Breast epithelium (tissue), 4 donors: ENCODE data around the gene NR2E1. TPM values are rescaled to one million over a fixed set of nuclear protein-coding genes. Genes with fewer than 3 reads are reported as not detected.

ENCODE experiments used
- DNase-seq, 2 donors: peaks; one replicate each; pipeline ENCODE4 v3.0.0-alpha.2; 2019; ENCODE audit warnings: low spot score in 2 of 2
- H3K27ac ChIP-seq, 2 donors: fragments of 200-600 bp; sonication (generic) in 1 of 2; one replicate each; pipeline ENCODE4 v1.5.1; 2016 to 2019; ENCODE audit warnings: mild to moderate bottlenecking in 1 of 2
- H3K27me3 ChIP-seq, 2 donors: fragments of 200-600 bp; sonication (generic) in 1 of 2; one replicate each; pipeline versions ENCODE4 v1.5.1 to v1.6.0; 2017 to 2019; ENCODE audit warnings: control low read depth in 1 of 2, mild to moderate bottlenecking in 1 of 2
- H3K36me3 ChIP-seq: fragments of 200-600 bp; one replicate; pipeline ENCODE4 v1.5.1; 2019
- H3K4me1 ChIP-seq, 2 donors: fragments of 200-600 bp; sonication (generic); one replicate each; pipeline ENCODE4 v1.5.1; 2016 to 2019; ENCODE audit warnings: control low read depth in 1 of 2
- H3K4me3 ChIP-seq, 3 donors: fragments of 200-600 bp; sonication (generic); 1 replicate in 2 of 3; 2 replicates in 1 of 3; pipeline ENCODE4 v1.5.1; 2016 to 2019; ENCODE audit warnings: mild to moderate bottlenecking in 3 of 3, moderate library complexity in 2 of 3
- H3K9me3 ChIP-seq, 2 donors: fragments of 200-600 bp; sonication (generic) in 1 of 2; one replicate each; pipeline ENCODE4 v1.5.1; 2016 to 2019; ENCODE audit warnings: control low read depth in 1 of 2
- POLR2A ChIP-seq: fragments of 450-650 bp; IDR thresholded peaks from one replicate; pipeline ENCODE4 v1.6.1; 2016; ENCODE audit warnings: antibody characterized with exemption, mild to moderate bottlenecking, moderate library complexity
- POLR2AphosphoS5 ChIP-seq, 3 donors: sonication (generic); formaldehyde crosslinking; IDR thresholded peaks; one replicate each; pipeline ENCODE4 v1.6.1; 2017; ENCODE audit warnings: antibody characterized with exemption in 3 of 3
- intact Hi-C: fragments of 100-400 bp; cut with DNase I; formaldehyde crosslinking; loops from one replicate; pipeline ENCODE4 v1.15.1; 2023; ENCODE audit warnings: low total_unique reads
- total RNA-seq, 3 donors: library from RNA; depleted of rRNA; stranded (reverse); fragments of >200 nt; gene quantifications; one replicate each; pipeline ENCODE4 v1.1.0, GENCODE V29; 2016
- TF ChIP-seq, protein P1 (sequence below), 3 donors: fragments of 450-650 bp; IDR thresholded peaks; one replicate each; pipeline ENCODE4 v1.5.1; 2016 to 2017; ENCODE audit warnings: antibody characterized with exemption in 3 of 3, mild to moderate bottlenecking in 3 of 3, moderate library complexity in 3 of 3

Gene NR2E1
- total RNA-seq, 3 donors from 2014 or later: 0.33 TPM; not detected in 2

DNA sequence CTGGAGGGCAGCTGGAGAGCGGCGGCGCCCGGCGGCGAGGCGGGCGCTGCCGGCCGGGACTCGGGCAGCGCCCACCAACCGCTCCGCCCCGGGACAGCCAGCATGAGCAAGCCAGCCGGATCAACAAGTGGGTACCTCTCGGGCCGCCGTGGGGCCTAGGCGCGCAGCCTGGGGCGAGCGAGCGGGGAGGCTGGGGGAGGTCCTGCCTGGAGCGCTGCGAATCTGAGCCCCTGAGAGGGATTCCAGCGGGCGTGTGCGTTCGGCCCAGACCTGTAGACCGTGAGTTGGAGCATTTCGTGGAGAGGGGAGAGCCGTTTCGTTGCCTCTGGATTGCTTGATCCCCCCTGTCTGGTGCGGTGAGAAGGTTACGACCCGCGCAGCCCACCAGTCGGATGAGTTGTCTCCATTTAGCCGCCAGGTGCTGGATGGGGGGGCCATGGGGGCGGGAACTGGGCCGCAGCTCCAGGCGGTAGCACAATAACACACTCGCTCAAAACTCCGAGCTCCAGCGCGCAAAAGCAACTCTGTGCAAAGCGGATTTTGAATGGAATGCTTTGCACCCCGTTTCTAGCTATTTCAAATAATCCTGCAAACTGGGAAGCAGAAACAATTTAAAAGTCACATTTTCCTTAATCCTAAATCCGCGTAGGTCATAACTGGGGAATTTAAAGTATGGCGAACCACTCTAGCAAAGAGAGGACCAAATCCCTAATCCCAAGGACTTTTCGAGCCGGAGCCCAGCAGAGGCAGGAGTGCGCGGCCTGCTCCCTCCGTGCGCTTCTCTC lies 1.0 kb downstream of the NR2E1 start:
- Histone ChIP-seq H3K27ac (no peak overlapping the region), H3K9me3 (no peaks in the 10 kb centered on the region), H3K27me3 (peaks cover 13 to 96% of the 10 kb centered on the region in 2 donors), H3K36me3 (no peaks in the 10 kb centered on the region), H3K4me1 (peaks cover 11 to 37% of the 10 kb centered on the region in 2 donors), H3K4me3 (peak overlapping the region in 1 of 3 donors; percentile 52)
- TF ChIP-seq POLR2AphosphoS5 (IDR thresholded peaks at IDR 0.05) (no peak), POLR2A (no peak)
- TF ChIP-seq, protein P1, sequence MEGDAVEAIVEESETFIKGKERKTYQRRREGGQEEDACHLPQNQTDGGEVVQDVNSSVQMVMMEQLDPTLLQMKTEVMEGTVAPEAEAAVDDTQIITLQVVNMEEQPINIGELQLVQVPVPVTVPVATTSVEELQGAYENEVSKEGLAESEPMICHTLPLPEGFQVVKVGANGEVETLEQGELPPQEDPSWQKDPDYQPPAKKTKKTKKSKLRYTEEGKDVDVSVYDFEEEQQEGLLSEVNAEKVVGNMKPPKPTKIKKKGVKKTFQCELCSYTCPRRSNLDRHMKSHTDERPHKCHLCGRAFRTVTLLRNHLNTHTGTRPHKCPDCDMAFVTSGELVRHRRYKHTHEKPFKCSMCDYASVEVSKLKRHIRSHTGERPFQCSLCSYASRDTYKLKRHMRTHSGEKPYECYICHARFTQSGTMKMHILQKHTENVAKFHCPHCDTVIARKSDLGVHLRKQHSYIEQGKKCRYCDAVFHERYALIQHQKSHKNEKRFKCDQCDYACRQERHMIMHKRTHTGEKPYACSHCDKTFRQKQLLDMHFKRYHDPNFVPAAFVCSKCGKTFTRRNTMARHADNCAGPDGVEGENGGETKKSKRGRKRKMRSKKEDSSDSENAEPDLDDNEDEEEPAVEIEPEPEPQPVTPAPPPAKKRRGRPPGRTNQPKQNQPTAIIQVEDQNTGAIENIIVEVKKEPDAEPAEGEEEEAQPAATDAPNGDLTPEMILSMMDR (IDR thresholded peaks at IDR 0.05): no peak
- no peak for DNase-seq
- intact Hi-C loops: no loop called here

DNA sequence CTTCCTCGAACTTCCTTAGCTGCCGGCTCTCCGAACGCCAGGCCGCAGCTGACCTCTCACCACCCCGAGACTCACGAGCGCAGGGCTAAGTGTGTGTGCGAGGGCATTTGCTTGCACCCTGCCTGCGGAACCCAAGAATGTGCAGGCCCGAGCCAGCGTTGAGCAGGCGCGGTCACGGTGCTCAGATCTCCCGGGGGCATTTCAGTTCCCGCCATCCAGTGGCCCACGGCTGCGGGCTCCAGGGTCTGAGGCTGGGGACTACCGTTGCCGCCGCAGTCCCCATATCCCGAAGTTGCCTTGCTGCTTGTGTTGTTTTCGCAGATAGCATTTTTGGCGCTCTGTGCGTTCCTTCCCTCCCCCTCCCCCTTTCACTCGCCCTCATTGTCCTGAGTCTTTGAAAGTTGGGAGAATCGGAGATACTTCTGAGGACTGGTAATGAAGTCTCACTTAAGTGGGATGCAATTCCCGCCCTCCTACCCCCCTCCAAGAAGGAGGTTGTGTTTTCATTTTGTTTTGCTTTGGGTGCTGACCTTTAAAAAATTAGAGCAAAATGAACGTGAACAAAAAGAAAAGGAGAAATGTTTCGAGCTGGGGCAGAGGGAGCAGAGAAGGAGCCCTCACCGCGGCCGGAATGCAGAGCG lies 1.7 kb downstream of the NR2E1 start:
- no peak for DNase-seq
- H3K9me3 ChIP-seq: no peaks in the 10 kb centered on the region
- H3K4me1 ChIP-seq: peaks cover 11 to 37% of the 10 kb centered on the region in 2 donors
- intact Hi-C loops: no loop called here
- no peak for TF ChIP-seq POLR2A
- TF ChIP-seq, protein P1 (IDR thresholded peaks at IDR 0.05): no peak
- no peak for TF ChIP-seq POLR2AphosphoS5 (IDR thresholded peaks at IDR 0.05)
- H3K36me3 ChIP-seq: no peaks in the 10 kb centered on the region
- peaks cover 13 to 92% of the 10 kb centered on the region in 2 donors for H3K27me3 ChIP-seq
- H3K4me3 ChIP-seq: peak overlapping the region in 1 of 3 donors; percentile 8
- no peak overlapping the region for H3K27ac ChIP-seq

DNA sequence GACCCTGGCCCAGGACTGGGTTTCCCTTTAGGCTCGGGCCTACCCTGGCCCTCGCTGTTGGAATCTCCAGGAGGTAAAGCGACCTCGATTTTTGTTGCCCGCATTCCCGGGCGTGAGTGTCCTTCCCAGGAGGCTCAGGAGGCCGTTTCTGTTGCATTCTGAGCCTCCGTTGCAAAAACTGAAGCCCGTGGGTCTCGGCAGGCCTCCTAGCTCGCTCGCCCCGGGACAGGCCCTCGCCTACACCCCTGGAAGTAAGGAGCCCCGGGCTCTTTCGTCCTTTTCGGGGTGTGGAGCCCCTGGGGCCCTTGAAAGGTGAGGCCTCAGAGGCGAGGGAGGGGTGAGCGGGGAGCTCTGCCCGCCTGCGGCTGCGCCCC lies 2.3 kb downstream of the NR2E1 start:
- H3K27me3 ChIP-seq: peaks cover 13 to 90% of the 10 kb centered on the region in 2 donors
- H3K9me3 ChIP-seq: no peaks in the 10 kb centered on the region
- no peak overlapping the region for H3K27ac ChIP-seq
- DNase-seq: no peak
- peak overlapping the region; percentile 13 to 59 (median 33) for H3K4me3 ChIP-seq
- no peaks in the 10 kb centered on the region for H3K36me3 ChIP-seq
- TF ChIP-seq POLR2A (no peak), POLR2AphosphoS5 (IDR thresholded peaks at IDR 0.05) (no peak)
- TF ChIP-seq, protein P1 (IDR thresholded peaks at IDR 0.05): no peak
- peaks cover 11 to 37% of the 10 kb centered on the region in 2 donors for H3K4me1 ChIP-seq
- intact Hi-C loops: no loop called here

DNA sequence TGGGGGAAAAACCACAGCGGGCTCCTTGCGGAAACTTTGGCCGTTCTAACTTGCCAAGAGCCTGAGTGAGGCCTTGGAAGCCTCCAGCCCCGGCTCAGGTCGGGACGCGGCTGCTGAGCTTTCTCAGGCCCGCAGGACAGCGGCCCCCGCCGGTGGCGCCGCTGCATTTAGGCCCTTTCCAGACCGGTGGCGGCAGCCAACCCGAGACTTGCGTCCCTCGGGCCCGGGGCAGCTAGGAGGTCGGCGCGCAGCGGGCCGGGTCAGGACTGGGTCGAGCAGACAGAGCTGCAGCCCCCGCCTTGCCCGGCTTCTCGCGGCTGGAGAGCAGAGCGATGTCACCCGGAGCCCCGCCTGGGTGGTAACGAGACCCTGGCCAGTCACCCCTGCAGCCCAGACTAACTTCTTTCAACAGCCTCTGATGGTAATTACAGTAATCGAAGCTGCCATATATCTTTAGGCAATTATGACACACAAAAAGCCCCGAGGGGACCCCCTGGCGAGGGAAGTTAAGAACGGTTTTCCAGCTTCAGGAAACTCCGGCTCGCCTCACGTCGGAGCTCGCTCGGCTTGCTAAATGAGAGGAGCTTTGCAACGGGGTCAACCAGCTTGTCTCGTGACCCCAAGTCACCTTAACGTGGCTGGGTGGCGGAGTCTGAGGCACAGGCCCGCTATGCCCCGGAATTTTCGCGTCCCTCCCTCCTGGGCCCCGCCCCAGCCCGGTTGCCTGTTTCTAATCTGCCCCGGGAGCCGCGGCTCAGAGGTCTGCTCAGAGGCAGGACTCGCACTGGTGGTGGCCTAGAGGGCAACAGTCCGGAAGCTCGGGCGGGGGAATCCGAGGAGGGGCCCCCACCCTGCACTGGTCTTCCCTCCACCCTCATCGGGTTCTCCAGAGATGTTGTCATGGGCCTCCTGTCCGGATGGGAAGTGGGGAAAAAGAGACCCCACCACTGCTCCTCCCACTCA lies 3.0 kb downstream of the NR2E1 start:
- peaks cover 13 to 84% of the 10 kb centered on the region in 2 donors for H3K27me3 ChIP-seq
- peak overlapping the region; percentile 13 to 59 (median 33) for H3K4me3 ChIP-seq
- H3K36me3 ChIP-seq: no peaks in the 10 kb centered on the region
- intact Hi-C loops: no loop called here
- TF ChIP-seq POLR2AphosphoS5 (IDR thresholded peaks at IDR 0.05) (no peak), POLR2A (no peak)
- TF ChIP-seq, protein P1 (IDR thresholded peaks at IDR 0.05): no peak
- H3K9me3 ChIP-seq: no peaks in the 10 kb centered on the region
- peaks cover 11 to 37% of the 10 kb centered on the region in 2 donors for H3K4me1 ChIP-seq
- DNase-seq: no peak
- no peak overlapping the region for H3K27ac ChIP-seq
